ENCODE results near the gene SALL1.

The SALL1 gene

DNA sequence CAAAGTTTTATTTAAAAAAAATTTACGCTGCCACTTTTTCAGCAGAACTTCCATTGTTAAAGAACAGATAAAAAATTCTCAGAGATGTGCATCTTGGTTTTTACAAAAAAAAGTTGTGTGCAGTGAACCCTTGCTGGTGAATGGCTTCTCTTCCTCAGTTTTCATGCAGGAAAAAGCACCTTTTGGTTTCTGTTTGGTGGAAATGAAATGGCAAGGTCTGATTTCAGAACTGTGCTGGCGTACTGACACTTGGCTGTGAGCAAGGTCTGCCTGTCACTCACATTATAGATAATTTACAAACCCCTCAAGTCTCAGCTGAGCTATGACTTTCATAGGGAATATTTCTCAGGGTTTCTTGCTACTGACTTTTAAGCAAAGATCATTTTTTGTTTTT is 5.7 kb upstream of the SALL1 start:
- DNase-seq (ENCODE audit: low read depth), result no peak

DNA sequence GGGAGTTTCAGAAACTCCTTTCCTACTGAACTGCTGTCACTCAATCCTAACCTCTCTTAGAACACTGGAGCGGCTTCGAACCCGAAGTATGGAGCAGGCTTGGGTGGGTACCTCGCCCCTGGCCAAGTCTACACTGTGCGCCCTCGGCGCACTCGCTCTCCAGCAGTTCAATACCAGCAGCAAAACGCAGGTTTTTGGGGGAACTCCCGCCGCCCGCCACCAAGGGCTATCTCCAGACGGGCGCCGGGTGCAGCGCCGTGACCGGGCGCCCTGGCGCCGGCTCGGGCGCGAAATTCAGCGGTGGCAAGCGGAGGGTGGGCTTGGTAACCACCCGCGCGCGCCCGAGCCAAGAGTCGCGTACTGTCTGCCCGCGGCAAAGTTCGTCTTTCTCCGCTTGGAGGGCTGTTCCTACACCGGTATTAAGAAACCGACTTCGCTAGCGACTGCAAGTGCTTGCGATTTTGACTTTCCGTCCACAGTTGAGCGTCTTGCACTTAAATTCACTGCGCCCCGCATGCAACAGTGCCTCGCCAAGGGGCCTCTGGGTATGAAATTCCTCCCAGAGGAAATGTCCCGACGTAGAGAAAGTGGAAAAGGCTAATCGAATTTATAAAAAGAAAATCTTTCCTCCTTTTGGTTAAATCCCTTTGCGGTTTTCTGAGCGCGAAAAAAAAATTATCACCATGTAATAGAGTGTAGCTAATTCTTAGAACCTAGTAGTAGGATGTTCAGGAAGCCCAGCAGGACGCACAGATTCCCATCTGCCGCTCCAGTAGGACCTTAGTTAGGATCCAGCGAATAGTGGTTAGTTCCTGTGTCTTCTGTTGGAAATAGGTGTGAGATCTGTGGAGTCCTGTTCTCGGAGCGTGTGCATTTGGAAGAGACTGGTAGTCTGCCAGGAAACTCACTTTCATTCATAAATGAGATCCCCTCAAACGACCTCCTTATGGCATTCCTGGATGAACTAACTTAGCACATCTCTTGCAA is 5.0 kb upstream of the SALL1 start:
- DNase-seq (ENCODE audit: low read depth), result no peak

DNA sequence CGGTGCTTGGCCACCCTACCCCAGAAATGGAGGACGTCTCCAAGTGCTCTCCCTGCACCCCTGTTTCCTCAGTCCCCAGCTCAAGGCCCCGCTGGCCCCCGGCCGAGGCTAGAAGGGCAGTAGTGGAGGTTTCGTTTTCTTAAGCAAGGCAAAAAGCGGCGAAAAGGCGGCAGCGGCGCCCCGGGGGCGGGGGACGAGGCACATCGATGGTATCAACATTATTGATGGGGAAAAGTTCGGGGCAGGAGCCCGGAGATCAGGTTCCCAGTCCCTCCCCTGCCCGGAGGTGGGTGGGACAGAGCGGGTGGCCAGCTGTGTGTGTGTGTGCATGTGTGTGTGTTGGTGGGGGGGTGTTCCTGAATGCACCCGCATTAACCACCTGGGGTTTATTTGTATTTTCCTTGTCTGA is 4.1 kb upstream of the SALL1 start:
- no peak for DNase-seq (ENCODE audit: low read depth)

DNA sequence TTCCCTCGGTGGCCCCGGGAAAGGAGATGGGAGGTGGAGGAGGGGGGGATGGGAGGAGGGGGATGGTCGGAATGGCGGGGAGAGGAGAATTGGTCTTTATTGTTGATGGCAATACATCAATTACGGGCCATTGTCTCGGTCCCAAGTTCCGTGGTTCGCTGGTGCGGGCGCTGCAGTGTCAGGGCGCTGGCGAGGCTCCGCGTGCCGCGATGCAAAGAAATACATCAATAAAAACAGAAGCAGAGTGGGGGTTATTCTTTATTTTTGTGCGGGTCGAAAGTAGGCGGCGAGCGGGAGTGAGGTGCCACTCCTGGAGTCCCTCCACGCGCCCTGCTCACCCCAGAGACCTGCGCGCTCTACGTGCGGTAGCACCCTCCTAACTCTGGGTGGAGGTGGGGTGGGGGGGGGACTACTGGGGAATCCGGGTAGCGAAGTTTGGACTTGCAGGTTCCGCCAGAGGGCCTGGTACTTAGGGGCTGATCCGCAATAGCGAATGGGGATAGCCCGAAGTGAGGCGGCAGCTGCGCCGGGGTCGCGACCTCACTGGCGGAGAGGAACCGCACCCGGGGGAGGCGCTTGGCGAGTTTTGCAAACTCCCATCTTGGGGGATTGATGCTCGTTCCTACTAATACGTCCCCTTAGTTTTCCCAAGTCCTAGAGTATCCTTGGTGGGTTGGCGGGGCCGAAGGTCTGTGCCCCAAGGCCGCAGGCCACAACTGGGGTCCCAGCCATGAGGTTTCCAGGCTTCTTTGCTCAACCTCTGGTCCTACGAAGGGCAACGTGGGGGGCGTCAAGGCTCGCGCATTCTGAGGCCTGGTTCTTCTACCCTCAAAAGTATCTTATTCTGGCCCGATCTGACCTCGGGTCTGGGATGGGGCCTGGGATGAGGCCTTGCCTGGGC is 3.5 kb upstream of the SALL1 start:
- DNase-seq (ENCODE audit: low read depth), result no peak

DNA sequence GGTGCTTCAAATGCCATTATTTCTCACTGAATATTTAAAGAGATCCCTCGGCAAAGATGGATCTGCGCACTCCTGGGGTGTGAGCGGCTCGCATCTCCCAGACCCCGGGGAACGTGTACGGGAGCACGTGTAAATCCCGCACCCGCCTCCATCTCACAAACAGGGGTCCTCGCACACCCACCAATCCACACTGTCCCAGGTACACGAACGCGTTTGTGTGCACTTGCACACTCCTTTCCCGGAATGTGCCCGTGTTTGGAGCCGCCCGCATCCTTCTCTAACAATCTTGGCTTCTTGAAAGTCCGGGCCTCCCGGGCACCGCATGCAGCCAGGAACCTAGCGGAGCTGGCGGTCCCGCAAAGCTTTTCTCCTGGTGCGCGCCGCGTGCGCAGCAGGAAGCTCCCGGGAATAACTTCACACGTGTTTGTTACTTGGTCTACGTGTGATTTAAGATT is 2.5 kb upstream of the SALL1 start:
- no peak for DNase-seq (ENCODE audit: low read depth)

DNA sequence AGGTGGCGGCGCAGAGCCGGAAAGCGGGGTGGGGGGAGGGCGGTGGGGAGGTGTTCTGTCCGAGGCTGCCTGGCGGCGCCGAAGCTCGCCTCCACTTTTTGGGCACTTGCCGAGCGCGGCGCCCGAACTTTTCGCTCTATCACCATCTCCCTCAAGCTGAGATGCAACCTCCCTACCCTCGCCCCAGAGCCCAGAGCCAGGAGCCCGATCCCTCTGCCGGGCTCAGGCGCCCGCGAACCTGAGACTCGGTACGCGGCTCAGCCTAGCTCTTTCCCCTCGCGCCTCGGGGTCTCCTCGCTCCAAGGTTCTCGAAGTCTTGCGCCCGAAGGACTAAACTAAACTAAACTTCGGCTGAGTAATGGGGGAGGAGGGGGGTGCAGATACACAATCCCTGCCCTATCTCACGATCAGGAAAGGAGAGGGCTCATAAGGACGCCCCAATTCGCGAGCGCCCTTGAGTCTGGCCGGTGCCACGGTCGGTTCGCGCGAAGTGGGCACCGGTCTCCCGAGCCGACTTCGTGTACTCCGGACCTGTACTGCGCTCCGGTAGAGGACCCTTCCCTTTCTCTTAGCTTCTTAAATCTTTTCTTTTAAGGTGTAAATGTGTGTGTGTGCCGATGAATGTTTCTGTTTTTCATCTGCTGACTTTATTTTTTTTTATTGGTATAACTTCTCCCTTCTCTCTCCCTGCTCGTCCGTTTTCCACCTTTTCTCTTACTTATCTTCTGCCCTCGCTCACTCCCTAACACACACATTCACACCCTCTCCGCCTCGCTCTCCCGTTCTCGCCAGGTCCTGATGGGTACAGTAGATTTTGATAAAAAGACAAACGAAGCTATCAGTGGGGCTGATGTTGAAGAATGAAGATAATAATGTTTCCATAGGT is 1.9 kb upstream of the SALL1 start:
- no peak for DNase-seq (ENCODE audit: low read depth)

DNA sequence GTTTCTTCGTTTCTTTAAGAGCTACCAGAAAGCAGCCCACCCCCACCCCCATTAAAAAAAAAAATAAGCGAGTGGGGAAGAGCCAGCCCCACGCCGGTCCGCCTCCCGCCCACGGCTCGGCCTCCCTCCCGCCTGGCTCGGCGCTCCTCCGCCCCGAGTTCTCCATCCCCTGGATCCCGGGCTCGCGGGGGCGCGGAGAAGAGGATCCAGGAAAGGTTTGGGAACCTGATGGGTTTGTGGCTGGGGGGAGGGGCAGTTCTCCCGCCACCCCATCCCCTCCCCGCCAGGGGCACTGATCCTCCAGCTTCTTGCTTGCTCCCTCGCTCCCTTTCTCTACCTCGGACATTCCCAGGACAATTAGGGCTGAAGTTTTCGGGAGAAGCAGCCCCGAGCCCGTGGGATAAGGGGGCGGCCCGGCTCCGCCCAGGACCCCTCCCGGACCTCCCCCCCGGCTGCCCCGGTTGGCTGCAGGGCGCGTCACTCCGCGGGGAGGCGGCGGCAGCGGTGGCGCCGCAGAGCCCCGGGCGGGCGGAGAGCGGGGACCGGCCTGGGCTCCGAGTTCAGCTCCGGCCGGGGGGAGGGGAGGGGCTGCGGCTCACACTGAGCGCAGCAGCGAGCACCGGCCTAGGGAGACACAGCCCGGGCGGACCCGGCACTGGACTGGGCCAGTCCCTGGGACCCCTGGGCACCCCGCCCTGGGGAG is 1.0 kb upstream of the SALL1 start:
- no peak for DNase-seq (ENCODE audit: low read depth)

DNA sequence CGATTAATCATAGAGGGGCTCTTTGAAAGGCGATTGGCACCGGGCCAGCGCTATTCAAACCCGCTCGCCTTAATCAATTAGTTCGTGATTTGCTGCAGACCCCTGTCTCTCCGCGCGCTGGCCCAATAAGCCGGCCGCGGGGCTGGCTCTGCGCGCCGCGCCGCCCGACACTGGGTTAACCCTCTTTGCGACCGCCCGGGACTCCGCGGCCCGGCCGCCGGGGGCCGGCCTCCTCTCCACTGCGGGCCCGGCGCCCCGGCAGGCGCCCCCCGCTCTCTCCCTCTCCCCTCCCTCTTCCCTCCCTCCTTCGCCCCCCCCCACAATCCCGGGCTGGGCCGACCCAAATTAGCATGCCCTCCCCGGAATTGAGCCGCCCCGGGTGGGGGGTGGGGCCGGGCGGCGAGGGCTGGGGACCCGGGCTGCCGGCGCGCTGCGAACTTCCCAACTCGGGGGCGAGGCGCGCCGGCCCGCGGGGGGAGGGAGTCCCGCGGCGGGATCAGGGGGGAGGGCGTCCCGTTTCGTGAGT is 428 bp upstream of the SALL1 start:
- no peak for DNase-seq (ENCODE audit: low read depth)

DNA sequence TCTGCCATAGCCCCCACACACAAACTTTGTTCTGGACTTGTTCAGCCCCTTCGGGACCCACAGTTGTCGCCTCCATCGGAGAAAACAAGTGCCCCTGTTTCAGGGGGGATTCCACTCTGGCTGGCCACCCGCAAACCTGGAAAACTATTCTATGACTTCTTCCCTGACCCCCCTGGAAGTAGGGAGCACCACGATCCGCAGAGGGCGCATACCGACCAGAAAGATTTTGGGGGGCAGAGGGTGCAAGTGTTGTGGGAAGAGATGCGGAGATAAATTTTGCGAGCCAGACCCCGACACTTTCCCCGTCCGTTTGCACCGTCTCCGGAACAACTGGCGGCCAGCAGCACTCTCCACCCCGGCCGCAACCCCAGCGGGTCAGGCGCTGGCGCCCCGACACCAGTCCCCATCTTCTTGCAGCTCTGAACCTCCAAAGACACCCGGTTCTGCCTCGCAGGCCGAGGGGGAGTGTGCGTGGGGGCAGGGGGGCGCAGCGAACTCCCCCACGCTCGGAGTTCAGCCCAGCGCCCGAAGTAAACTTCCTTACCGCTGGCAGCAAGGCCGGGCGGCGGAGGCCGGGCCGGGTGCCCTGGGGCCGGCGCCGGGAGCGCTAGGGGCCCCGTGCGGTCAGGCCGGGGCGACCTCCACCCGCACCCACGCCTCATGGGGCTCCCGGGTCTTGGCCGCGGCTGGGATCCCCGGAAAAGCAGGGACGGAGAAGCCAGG is 744 bp downstream of the SALL1 start:
- DNase-seq (ENCODE audit: low read depth), result no peak

DNA sequence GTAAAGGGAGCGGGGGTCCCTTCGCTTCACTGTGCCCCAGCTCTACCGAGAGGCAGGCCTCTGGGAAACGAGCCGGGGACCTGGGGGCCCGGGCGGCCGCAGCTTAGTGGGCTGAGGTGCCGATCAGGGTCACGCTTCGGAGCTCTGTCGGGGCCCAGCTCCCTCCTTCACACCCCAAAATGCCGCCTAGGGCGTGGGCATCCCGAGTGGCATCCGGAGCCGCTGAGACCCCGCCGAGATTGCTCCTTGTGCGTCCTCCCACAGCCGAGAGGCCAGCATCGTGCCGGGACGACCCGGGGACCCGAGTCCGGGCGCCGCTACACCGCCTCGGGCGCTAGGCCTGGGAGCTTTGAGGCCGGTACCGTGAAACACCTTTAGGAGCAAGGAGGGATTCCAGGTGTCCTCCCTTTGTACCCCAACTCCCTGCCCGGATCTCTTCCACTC is 1.3 kb downstream of the SALL1 start:
- DNase-seq (ENCODE audit: low read depth), result no peak

DNA sequence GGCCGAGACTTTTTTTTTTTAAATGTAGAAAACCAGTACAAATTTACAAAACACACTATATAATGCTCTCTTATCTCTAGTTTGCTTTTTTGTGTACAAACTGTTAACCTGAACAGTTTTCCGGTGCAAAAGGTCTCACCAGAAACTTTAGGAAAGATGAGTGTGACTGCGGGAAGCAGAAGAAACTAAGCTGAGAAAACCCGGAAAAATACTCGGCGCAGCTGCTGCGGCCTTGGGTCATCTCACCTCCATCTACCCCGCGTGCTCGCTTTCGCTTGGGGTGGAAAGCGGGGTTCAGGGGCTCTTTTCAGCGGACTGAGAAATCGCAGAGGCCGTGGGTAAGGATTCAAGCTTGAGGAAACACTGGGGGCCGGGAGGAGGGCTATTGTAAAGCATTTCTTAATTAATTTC is 1.8 kb downstream of the SALL1 start:
- DNase-seq (ENCODE audit: low read depth), result no peak

DNA sequence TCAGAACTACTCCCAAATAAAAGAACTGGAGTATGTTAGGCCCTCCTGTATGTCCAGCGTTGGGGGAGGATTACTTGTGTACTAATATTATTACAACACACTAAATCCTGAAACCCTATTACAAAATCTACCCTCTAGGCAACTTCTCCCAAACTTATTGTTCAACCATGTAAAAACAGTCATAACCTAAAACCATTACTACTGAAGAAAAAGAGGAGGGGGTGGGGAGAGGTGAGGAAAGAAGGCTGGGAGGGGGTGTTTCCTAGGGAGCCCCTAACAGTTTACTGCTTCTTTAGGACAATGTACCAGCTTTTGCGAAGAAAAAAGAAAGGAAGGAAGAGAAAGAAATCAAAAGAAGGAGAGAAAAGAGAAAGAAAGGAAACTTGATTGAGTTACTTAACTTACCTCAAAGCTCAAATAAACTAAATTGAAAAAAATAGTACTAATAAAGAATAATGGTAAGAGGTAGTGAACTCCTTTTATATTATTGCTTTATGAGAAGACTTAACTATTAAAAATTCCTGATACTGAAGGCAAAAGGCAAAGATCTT is 2.3 kb downstream of the SALL1 start:
- DNase-seq (ENCODE audit: low read depth), result no peak

DNA sequence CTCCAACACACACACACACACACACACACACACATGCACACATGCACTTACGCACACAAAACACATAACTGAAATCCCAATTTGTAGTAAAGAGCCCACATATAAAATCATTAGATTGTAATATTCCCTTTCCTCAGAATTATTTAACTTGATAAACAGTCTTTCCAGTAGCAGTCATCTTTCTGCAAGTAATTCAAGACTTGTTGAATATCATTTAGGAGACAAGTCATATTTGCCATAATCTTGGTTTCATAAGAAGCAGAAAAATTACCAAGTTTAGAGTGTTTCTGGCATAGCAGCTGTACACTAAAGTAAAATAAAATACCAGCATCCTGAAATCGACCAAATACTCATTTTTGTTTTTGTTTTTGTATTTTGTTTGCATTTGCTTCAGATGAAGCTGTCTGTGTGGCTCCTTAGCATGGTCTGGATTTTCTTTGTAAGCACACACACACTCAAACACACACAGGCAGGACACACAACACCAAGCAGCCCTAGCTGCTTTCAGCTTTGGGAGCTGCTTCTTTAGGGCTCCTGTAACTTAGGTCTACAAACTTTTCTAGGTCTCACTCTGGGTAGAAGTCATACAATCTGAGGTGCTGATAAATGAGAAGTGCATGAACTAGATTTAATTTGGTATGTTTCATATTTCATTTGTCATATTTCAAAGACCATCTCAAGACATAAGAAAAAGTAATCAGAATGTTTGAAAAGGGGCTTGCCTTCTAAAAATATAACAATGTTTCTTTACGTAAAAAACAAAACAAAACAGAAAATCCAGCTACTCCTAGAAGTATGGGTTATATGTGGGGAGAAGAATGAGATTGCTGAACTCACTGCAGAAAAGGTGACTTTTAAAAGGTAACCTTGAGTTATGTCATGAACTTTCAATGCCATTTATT is 3.0 kb downstream of the SALL1 start:
- no peak for DNase-seq (ENCODE audit: low read depth)

DNA sequence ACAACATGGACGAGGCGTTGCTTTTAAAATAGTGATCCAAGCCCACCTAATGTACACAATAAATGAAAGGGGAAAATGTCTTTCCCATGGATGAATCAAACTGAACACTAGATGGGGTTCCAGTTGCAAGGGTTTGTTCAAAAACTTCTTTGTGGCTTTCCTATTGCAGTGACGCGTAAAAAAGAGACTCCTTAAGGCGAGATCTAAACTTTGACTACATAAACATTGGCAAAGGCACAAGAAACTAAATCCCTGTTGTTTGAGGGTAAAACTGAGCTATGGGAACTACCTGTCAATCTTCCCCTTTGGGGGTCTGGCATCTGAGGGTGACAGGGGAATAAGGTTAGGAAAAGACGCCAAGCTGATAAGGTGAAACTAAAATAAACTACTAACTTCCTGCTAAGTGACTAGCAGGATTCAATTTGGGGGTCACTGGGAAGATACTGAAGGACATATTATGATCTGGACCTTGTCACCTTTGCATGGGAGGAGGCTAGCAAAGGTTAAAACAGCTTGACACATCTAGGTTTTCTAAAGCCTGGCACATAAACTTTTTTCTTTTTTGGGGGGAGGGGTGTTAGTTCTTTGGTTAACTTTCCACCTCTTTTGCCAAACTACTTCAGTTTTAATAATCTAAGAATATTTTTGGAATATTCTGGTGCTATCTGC is 4.7 kb downstream of the SALL1 start:
- no peak for DNase-seq (ENCODE audit: low read depth)

DNA sequence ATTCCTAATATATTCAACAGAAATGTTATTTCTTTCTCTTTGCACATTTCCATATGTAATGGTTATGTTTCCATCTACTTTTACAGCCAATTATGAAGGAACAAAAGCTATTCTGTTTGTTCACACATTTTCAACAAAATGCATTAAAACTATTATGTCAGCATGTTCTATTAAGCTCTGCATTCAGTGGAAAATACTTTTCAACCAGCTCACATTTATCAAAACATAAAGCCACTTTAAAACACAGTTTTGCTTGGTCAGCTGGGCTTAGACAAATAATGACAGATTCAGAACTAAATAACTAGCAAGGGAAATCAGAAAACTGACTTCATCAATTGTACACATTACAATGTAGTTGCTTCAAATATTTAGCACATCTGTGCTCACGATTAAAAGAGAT is 6.9 kb downstream of the SALL1 start:
- DNase-seq (ENCODE audit: low read depth), result no peak

DNA sequence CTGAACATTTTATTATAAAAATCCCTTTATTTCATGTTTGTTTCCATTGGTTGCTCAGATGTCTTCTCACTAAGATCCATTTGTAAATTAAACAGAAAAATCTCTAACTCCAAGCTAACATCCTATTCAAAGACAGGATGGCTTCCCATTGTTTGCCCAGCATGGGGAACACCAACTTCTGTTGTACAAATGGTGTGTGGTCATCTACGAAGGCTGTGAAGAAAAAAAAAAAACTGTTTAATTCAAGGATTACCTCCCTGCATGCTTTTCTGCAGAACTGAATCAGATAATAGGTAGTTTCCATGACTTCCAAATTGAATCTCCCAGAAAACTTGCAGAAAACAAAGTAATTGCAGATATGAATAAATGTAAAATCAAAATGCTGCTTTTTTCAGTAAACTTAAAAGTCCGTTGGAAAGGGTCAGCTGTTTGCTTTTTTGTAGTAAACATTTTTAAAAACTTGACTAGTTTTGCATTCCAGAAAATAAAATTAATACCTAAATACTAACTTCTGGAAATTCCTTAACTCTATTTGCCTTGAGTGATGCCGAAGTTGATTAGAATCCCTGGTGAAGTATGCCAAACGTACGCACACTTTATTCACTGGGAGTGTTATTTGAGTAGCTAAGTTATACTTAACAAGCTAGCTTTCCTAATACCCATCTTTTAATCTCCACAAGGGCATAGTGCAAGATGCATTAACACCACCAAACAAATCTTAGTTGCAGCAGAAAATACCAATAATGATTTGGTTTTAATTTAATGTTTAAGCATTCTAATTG is 7.7 kb downstream of the SALL1 start:
- no peak for DNase-seq (ENCODE audit: low read depth)

DNA sequence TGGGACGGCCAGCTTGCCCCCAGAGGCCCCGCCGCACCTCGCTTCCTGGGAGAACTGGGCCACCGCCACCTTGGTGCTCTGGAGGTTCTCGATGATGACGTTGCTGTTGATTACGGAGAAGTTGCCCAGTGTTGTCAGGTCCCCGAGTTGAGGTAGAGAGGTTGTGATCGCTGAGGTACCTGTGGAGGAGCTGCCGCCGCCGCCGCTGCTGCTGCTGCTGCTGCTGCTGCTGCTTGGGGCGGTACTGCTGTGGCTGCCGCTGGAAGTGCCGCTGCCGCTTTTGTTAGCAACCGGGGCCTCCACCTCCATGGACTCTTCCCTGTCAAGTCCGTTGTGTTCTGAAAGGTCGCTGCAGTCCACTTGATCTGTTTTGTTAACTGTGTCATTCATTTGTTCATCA is 9.5 kb downstream of the SALL1 start:
- DNase-seq (ENCODE audit: low read depth), result no peak
